Measurements from ENCODE around the gene DOCK9. TPM values are rescaled to one million over a fixed set of nuclear protein-coding genes. Genes with fewer than 3 reads are reported as not detected.
A peak's percentile ranks its signal among the peaks of the same experiment; 100 is the strongest.

Gene DOCK9
- total RNA-seq, 1 donor from 2014 or later = 89.1 TPM

DNA sequence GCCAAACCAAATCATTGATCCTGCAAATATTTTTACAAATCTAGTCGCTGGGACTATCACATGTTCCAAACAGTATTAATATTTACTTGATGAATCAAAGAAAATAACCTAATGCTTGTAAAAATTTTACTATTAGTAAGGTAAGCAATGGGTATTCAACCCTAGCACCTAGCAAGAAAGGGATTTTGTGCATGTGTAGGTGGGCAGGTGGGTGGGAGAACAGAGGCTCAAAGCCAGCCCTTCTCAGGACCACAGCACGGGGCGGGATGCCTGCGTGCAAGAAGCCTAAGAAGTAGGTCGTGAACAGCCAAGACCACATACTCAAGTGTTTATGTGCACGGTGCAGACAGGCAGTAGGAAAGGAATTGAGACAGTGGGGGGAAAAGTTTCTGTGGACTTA, 26.6 kb downstream of the DOCK9 start:
- no peak for DNase-seq (ENCODE audit: low read depth)

DNA sequence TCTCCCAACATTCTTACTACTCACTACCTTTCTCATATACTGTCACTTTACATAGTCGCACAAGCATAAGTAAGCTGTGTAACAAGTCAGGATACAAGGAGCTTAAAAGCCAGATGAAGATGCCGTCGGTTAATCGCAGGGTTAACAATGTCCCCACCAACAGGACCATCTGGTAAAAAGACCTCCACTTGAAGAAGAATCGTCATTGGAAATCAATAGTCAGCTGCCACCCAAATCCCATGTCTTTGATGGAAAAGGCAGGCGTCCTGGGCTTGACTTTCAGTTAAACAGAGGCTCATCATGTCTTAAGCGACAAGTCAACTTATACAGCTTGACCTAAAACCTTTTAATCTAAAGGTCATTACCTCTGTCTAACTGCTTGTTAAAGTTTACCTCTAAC, 27.2 kb downstream of the DOCK9 start:
- no peak for DNase-seq (ENCODE audit: low read depth)

DNA sequence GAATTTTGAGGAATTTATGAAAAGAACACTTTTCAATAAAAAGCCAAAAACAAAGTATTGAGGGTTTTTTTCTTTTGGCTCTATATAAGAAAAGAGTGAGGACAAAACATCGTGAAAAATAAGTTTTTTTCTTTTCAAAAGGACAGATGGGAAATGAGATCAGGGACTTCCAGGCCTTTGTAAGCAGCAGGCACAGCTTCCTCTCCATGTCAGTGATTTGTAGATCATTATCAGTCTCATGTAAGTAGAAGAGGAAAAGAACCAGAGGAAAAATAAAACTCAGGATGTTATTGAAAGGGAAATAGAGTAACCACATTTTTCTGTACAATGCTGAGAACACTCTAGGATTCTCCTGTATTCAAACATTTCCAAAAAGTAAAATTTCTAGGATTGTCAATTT, 29.9 kb downstream of the DOCK9 start:
- DNase-seq (ENCODE audit: low read depth) = no peak

DNA sequence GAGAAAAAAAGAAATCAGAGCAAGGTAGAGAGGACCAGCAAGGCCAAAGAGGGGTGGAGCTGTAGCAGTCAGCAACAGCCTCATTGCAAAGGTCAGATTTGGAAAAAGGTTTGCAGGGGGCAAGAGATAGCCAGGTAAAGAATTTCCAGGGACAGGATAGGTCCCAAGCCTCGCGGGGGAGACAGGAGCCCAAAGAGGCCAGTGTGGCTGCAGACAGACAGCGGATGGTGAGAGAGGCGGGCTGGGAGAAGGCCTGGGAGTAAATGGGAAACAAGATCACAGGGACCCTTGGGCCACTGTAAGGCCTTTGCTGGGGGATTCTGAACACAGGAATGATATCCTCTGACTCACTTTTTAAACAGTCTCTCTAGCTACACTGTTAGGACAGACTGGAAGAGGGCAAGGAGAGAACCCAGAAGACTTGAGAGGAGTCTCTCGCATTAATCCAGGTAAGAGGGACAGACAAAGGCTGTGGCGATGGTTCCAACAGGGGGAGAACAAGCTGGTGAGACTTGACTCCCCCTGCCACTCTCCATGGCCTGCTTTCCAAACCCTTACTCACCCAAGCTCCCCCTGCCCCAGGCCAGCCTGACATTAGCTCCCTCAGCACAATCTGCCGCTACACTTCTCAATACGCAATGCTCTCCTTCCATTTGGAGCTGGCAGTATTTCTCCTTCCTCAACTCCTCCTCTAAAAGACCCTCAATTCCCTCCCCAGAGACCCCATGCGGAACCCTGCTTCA, 31.8 kb downstream of the DOCK9 start:
- DNase-seq (ENCODE audit: low read depth) = no peak

DNA sequence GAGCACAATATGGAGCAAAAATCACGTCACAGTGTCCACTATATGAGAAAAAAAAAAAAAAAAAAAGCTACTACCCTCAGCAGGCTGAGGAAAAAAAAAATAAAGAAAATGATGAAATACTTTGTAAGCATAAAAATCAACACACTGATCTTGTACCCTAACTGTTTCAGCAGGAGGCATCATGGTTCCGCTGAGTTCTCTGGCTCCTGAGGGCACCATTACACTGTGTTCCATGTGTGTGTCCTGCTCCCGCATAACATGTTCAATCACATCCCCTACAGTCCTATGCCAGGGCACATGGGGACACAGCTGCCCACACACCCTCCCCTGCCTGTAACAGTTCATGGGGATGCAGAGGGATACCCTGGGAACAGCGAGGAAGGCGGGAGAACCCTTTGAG, 33.5 kb downstream of the DOCK9 start:
- DNase-seq (ENCODE audit: low read depth) = no peak

DNA sequence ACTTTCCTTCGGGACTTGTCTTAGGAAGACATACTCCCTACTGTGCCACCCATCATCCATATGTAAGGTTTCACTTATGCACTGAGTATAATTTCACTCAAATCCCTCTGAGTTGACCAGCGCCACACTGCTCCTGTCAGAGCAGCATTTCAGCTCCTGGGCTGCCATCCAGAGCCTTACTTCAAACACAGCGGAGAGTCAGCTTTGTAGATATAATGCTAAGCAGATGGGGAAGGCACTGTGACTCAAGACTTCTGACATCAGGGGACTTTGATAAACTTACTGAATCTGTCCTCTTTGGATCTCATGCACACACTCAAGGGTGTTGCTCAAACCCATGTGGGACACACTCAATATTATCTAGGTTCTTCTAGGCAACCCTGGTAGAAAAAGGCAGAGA, 34.9 kb downstream of the DOCK9 start:
- DNase-seq (ENCODE audit: low read depth) = no peak

DNA sequence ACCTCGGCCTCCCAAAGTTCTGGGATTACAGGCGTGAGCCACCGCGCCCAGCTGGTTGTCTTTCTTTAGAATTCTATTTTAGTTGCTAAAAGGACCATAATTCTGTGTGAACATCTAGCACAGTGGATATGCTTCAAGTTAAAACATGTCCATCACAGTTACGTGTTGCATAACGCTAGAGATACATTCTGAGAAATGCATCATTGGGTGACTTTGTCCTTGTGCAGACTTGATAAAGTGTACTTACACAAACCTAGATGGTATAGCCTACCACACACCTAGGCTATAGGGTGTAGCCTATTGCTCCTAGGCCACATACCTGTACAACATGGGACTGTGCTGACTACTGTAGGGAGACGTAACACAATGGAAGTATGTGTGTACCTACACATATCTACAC, 35.4 kb downstream of the DOCK9 start:
- no peak for DNase-seq (ENCODE audit: low read depth)

DNA sequence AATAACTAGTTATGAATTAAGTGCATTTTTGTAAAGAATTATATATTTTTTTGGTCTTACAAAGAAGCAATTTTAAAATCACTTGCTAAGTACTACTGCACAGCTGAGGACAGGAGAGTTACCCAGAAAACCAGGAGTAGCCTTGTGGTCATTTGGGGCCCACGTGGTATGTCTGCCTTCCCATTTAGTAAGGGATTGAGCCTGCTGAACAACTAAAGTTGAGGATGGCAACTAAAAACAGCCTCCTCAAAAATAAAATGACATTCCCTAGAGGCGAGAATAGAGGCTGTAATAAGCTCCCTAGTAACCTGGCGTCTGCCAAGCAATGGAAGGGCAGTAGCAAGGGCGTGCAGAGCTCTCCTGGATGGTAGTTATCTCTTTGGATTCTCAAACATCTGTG, 36.3 kb downstream of the DOCK9 start:
- DNase-seq (ENCODE audit: low read depth) = peak; percentile 84

DNA sequence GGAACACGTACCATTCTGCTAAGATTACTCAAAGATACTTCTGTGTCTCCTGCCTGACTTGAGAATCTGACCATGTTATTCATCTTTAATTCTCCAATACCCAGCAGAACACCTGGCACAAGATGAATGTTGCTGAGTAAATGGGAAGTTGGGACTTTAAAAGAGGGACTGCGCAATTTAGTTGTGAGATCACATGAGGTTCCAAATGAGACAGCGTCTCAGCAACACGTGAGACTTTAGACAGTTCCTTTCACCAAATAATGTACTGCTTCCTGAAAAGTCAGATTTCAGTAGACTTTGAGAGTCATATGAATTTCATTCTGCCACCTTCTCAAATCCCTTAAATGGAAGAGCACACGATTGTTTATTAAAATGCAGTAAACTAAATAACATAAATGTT, 36.7 kb downstream of the DOCK9 start:
- no peak for DNase-seq (ENCODE audit: low read depth)

DNA sequence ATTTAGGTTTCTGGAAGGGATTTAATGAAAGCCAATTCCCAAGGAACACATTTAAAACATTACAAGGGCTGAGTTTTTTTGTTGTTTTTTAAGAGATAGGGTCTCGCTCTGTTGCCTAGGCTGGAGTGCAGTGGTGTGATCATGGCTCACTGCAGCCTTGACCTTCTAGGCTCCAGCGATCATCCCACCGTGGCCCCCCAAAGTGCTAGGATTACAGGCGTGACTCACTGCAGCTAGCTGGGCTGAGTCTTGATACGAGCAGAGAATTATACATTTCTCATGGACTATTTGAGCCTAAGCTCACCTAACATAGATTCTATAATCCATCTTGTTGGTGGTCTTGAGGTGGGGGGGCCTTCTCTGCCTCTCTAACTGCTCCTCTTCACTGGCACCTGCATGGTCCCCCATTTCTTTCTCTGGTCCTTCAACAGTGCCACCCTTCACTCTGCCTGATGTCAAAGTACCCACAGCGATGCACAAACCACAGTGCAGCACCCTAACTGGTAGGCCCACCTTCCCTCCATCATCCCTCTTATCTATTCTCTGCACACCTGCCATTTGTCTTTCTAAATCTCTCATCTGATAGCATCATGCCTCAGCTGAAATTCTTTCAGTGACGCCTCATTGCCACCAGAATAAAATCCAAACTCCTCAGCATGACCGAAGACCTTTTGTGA, 37.4 kb downstream of the DOCK9 start:
- peak; percentile 66 for DNase-seq (ENCODE audit: low read depth)

DNA sequence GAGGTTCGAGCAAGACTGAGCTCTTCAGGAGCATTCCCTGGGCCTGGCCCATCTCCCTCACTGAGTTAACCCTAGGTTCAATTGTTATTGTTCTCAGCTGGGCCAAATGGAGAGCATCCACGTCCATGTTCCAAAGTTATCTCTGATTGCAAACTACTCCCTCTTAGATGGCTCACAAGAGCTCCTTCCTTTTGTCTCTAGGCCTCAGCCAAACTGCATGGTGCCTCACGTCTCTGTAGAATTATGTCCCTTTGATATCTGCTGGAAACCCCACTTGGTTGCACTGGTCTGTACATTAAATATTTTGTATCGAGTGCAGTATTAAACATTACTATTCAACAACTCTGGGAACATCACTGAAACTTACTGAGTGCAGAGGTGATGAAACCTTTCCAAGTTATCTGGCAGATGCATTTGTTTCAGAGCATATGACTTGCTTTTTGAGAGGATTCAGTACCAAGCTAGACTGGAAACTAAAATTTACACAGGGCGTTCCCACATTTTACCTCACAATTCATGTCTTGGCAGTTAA, 38.1 kb downstream of the DOCK9 start:
- no peak for DNase-seq (ENCODE audit: low read depth)

DNA sequence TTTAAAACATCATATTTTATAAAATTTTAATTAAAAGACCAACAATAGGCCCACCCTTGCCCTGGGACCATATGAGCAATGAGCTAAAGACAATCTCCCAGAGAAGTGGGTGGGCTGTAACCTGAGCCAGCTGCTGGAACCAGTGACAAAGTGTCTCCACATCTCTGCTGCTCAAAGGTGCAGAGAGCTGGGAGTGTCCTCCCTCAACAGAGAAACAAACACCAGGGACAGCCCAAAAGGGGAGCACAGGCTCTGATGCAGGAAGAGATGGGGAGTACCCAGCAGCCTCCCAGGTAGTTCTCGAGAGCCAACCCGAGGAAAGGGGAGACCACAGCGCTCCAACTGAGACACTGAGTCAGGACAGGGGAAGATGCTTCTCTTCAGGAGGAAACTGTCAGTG, 39.1 kb downstream of the DOCK9 start:
- DNase-seq (ENCODE audit: low read depth) = no peak

DNA sequence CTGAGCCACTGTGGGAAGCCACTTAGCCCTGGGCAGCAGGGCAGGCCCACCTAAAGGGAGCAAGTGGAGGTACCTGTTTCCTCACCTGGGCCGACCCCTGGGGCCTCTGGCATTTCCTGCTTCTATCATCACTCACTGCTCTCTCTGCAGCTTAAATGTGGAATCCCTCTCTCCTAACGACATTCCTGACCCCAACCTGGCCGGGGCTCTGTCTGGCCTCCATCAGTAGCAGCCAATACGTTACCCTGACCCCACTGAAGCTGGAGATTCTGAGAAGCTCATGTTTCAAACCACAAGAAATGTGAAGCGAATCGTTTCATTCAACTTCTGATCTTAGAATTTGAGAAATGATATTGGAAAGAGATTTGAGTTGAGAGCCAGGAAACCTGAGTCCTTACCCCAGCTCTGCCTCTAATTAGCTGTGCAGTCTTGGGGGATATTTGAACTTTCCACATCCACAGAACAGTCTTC, 39.9 kb downstream of the DOCK9 start:
- DNase-seq (ENCODE audit: low read depth) = no peak

DNA sequence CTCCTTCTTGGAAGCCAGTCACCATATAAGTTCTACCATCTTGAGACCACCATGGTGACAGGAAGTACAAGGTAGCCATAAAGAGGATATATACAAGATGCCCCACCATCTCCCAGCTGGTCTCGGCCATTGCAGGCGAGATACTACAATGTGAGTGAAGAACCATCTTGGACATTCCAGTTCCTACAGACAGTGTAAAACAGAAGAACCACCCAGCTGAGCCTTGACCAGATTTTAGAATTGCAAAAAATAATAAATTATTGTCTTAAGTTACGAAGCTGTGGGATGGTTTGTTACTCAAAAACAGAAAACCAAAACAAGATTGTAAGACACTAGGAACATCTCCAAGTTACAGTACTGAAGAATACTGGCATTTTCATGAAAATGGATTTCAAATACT, 43.6 kb downstream of the DOCK9 start:
- no peak for DNase-seq (ENCODE audit: low read depth)

DNA sequence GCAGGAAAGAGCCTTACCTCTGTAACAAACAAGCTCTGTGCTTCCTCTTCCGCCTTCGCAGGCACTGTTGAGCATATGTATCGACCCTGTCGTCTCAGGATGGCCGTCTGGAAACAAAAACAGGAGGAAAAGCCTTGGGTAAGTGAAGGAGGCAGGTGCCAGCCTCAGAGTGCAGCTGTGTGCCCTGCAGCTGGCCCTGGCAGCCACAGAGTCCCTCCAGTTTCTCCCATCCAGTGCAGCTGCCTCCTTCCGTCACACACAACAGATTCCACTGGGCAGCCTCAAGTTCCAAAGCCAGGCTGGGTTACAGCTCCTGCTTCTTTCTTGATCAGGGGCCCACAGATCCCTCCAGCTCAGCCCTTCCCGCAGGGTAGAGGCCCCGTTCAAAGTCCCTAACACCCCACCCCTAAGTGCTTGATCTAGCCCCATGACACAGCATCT, 47.7 kb downstream of the DOCK9 start:
- DNase-seq (ENCODE audit: low read depth) = peak; percentile 100

DNA sequence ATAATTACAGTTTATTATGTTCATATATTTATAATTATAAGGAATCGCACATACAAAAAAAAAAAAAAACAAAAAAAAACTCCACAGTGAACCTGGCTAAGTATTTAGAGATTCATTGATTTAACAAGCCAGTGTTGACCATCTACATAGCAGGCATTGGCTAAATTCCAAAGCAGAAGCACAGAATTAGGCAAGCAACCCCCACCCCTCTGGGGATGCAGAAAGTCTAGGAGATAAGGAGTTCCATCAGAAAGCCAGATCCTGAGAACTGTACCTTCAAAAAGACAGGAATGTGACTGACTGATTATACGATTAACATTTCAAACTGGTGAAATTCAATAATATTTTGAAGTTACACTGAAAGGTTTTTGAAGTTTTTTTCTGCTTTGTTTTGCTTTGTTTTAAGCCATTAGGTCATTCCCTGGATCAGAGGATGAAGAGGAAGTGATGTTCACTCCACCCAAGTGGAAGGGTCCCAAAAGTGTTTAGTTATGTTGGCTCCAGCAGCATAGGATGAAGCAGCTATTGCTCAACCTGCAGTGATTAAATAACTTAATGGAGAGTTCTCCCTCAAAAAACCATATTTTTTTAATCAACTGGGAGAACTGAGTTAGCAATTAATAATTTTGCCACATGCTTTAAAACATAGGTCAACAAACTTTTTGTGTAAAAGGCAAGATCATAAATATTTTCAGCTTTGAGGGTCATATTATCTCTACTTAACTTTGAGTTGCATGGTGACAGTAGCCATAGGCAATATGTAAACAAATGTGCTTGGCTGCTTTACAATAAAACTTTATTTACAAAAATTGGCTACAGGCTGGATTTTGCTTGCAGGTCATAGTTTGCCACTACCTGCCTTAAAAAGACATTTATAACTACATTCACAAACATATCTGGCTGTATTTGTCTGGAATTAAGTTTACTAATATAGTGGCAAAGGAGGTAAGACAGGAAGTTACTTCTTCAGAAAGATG, 49.6 kb downstream of the DOCK9 start:
- peak; percentile 27 for DNase-seq (ENCODE audit: low read depth)

DNA sequence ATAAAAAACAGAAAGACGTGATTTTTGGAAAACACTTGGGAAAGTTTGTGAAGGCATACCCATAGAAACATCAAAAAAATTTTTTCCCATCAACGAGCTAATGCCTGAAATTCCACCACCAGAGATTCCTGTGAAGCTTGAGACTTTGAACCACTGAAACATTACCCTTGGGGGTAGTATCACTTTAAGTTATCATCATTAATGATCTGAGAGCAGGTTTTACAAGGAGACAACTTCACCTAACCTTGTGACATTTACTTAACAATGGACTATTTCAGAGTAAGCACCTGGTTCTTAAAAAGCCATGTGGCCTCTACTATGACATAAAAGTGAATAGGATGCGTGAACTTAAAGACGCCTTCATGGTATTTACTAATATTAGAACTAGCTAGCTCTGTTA, 51.9 kb downstream of the DOCK9 start:
- DNase-seq (ENCODE audit: low read depth) = no peak

DNA sequence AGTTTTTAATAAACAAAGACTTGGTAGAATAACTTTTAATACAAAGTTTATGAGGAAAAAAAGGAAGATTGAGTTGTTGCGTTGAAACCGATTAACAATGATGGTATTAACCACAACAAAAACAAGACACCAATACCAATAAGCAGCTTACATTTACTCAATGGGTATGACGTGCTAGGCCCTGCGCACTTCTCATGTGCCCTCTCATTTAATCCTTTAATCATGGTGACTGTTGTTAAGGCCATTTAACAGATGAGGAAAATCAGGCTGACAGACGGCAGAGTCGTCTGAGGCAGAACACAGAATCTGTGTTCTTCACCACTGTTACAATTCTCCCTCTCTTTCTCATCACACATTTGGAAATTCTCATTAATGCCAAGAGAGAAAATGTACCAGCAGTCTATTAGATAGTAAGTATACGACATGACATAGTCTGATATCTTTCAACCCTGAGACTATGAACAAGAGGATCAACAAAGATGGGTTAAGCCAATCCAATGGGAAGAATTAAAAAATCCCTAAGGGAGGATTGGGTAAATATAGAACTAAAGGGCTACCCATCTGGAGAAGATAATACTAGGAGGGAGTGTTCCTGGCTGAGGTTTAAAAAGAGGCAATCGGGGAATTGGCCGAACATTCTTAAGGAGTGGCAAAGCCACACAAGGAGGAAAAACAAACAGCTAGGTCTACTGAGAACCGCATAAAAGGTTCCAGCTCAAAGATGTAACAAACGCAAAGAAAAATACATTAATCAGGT, 54.0 kb downstream of the DOCK9 start:
- peak; percentile 44 for DNase-seq (ENCODE audit: low read depth)

DNA sequence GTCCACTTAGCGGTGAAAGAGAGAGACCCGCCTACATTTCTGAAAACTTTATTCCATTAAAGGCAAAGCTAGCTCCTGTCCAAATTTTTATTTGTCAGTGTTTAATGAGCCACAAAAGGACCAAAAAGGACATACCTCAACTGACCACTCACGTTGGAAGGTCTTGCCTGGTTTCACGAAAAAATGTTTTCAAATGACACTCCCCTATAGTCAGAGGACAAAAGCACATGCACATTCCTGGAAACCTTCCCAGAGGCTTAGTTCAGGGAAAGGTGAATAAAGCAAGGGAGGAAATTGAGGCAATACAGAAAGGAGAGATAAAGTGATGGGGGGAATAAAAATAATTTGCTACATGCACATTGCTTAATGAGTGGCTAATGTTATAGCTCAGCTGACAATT, 55.6 kb downstream of the DOCK9 start:
- DNase-seq (ENCODE audit: low read depth) = no peak

DNA sequence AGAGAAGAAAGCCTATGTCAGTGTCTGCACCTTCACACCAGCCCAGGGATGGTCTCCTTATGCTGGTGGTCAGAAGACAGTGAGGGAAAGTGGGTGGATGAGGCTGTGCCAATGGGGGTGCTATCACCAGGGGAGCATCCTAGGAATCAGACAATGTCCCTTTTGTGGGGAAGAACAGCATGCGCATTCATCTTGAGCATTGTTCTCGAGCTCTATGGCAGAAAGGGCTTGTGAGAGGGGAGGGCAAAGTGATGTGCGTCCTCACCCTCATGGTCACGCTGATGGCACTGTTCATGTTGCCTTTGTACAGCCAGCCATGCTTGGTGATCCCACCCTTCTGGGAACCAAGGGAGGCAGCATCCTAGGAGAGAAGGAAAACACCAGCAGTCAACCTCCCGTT, 56.1 kb downstream of the DOCK9 start:
- DNase-seq (ENCODE audit: low read depth) = no peak
